Measurements from ENCODE around the gene SLC13A5. TPM values are rescaled to one million over a fixed set of nuclear protein-coding genes. Genes with fewer than 3 reads are reported as not detected.
"Not testable (repeated sequence)": the region's sequence is repeated elsewhere in the genome, so short reads cannot be mapped to it uniquely, and the experiment has no call there.

SLC13A5 gene
- total RNA-seq, 1 donor from 2014 or later = 3.5 TPM

GRCh38 chr17:6660101-6660500 lies 53.1 kb downstream of the SLC13A5 start:
- no peak for ATAC-seq

DNA sequence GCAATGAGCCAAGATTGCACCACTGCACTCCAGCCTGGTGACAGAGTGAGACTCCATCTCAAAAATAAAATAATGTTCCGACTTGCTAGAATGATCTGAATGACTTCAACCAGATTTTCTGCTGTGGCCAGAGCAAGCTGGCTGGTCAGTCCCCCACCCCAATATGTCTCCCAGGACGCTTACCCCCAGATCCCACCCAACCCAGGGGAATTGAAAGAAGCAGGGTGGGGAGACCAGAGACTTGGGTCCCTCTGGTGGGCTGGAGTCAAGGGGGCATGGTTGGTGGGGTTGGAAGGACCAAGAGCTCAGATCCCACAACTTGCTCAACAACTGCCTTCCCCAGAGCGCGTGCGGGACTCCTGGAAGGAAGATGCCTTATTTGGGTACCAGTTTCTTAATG lies 54.8 kb downstream of the SLC13A5 start:
- ATAC-seq = not testable (repeated sequence)

- ATAC-seq = no peak
Observed at GRCh38 chr17:6657633-6658287, 55.4 kb downstream of the SLC13A5 start.

- ATAC-seq = peak; percentile 17
Observed at GRCh38 chr17:6656797-6657632, 56.2 kb downstream of the SLC13A5 start.

GRCh38 chr17:6655732-6656361 lies 57.3 kb downstream of the SLC13A5 start:
- ATAC-seq = not testable (repeated sequence)

DNA sequence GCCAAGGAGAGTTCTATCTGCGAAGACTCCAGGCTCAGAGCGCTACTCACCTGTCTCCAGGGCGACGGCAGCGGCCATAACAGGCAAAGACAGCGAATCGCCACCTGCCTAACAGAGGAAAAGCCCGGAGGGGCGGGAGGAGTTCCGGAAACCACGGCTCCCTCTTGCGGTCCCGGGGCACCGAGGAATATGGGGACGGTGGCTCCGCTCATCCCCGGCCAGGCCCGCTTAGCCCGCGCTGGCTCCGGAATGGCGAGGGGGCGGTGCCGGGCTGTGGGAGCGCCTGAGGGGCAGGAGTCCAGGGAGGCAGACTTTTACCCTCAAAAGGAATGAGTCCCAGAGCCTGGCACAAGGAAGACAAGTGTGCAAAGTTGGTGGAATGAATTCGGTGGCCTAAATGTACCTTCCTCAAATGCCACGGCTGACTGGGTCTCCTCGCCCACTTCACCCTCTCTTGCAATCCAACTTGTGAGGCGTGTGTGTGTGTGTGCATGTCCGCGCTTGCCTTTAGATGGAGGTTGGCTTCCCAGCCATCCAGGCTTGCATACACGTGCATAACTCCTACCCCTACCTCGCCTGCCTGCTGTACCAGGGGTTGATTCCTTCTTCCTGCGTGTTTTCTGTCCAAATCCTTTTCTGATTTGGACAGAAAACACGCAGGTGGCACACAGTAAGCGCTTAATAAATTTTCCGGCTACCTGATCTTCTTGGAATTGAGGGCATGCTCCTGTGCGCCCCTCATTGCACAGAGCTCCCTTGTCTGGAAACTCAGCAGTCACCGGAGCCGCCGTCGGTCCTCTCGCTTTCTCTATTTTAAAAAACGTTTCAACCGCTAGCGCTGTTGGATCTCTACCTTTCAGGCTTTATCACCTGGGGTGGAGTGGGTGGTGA lies 58.1 kb downstream of the SLC13A5 start:
- ATAC-seq = peak; percentile 44

DNA sequence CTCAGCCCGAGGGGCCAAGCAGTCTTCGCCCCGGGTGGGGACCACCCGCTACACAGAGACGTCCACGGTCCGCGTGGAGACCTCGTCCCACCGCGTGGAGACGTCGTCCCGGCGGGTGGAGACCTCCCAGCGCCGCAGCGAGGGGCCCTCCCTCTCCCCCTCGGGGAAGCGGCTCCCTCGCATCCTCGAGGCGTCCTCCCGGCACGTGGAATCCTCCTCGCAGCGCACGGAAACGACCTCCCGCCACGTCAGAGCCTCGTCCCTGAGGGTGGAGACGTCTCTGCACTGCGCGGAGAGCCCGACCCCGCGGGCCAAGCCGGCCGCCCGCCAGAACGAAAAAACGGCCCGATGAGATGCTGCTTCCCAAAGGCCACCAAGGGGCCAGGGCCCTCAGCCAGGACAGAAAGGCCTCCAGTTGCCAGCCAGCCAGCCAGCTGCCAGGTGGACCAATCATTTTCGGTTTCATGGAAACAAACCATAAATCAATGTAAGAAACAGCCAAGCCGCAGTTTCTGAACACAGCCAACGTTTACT lies 61.2 kb downstream of the SLC13A5 start:
- ATAC-seq = peak; percentile 21

- peak; percentile 93 for ATAC-seq
Observed at GRCh38 chr17:6651354-6651918, 61.7 kb downstream of the SLC13A5 start, which contains the start of the genes C17orf100 and MED31. C17orf100 (plus strand) TSS chr17:6651762; CDS start chr17:6651914, 152 bp downstream. MED31 (minus strand) TSS chr17:6651605; CDS start chr17:6651528, 77 bp downstream.

DNA sequence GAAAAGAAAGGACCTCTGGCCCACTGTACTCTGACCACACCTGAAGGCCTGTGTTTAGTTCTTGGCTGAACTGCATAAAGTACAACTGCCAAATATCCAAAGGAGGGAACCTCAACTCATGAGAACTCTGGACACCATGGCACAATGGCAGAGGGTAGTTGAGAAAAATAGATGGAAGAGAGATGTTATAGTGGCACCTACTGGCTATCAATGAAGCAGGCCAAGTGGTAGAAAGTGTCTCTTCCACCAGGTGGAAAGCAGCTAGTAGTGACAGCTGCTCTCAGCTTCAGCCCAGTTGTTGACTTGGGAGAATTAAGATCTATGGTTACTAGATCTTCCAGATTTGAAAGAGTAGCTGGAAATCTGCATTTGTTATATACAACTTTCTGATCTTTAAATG lies 65.0 kb downstream of the SLC13A5 start:
- ATAC-seq = no peak

GRCh38 chr17:6643451-6644125 lies 69.6 kb downstream of the SLC13A5 start:
- ATAC-seq = peak; percentile 34

DNA sequence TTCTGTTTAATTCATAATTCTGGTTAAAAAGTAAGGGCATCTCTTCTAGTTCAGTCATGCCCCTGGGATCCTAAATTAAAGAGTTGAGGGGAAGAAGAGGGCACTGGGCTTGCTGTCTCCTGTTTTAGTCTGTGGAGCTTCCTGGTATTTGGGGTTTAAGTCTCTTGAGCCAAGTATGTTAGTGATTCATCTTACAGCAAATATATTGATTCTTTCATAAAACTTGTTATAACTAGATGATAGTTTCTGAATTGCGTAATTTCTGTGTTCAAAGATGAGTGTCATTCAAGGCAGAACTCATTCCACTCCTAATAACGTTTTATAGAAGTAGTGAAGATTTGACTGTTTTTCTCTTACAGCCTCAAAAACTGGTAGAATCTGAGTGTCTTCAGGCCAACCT lies 70.6 kb downstream of the SLC13A5 start:
- ATAC-seq = peak; percentile 15

- ATAC-seq = no peak
Observed at GRCh38 chr17:6641247-6641863, 71.8 kb downstream of the SLC13A5 start.

DNA sequence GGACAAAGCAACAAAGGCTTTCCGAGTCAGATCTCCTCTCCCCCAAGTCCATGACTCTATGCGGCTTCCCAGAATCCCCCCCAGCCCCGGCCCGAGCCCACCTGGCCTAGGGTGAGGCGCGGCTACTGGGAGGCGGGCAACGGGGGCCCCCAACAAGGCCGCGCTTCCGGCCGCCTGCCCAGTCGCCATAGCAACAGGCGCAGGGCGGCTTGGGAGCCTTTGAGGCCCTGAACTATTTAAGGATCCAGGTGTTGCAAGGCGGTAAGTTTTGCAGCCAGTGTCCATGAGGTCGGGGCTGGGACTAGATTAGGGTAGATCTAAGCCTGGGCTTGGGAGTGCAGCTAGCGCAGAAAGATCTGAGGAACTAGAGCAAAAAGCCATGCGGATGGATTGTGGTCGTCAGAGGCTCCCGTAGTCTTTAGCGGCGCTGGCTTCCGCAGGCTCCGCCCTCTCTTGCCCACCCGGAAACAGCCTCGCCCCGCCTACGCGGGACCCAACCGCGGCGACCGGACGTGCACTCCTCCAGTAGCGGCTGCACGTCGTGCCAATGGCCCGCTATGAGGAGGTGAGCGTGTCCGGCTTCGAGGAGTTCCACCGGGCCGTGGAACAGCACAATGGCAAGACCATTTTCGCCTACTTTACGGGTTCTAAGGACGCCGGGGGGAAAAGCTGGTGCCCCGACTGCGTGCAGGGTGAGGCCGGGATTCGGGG lies 72.5 kb downstream of the SLC13A5 start, which contains the start of the genes KIAA0753 and TXNDC17:
Gene KIAA0753, minus strand, starts transcription at position 176 of the 711 bp plus-strand sequence. CDS start 5,608 bp downstream, outside the sequence.
Gene TXNDC17, plus strand, starts transcription at position 525 of the 711 bp plus-strand sequence. Its CDS starts 23 bp downstream, at position 548.
- ATAC-seq = peak; percentile 75

DNA sequence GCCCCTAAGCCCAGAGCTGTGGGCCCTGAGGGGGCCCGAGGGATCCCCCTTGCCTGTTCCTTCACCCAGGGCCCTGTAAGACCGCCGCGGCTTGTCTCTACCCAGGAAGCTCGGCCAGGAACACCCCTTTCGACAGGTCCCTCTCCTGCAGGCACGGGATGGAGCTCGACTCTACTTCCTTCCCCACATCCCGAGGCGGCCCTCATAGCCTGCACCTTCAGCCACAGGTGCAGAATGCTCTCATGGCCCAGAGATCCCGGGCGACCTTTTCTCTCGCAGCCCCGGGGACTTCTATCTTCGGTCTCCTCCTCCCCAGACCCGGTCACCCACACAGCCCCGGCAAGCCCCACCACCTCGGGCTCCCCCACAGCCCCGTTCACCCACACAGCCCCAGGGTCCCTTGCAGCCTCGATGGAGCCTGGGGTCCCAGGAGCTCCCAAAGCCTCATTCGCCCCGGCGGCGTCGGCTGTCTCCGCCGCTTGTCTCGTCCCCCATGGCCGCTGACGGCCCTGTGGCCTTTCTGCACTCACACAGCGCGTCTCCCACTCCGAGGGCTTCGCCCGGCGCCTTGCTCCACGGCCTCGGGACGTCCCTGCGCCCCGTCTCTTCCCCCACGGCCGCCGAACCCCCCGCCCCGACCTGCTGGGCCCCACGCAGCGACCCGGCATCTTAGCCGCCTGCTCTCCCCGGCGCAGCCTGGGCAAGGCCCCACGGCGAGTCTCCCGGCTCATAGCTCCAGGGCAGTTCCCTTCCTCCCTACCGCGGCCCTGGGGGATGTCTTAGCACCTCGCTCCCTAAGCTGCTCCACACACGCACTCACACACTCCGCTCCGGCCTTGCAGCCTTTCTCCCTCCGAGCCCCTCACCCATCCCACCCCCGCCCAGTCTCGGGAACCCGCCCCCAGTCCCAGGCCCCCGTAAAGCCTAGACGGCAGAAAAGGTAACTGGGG lies 73.3 kb downstream of the SLC13A5 start:
- ATAC-seq = peak; percentile 27

DNA sequence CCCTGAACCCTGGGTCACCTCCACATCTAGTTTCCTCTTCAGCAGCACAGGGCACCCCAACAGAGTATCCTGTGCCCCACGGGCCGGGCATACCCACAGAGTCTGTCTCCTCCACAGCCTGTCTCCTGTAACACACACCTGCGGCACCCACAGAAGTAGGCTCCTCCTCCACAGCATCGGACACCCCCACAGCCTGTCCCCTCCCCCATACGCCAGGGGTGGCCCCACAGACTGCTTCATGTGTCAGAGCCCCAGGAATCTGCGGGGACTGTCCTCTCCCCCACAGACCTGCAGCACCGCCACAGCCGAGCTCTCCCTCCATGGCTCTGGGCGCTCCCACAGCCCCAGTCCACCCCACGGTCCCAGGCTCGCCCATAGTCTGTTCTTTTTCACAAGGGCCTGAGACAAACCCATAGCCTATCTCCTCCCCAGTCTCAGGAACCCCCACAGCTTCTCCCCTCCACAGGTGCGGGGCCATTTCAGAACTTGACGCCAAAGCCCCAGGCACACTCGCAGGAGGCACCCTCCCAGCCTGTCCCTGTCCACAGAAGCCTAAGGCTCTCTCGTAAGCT lies 74.1 kb downstream of the SLC13A5 start:
- ATAC-seq = peak; percentile 22

DNA sequence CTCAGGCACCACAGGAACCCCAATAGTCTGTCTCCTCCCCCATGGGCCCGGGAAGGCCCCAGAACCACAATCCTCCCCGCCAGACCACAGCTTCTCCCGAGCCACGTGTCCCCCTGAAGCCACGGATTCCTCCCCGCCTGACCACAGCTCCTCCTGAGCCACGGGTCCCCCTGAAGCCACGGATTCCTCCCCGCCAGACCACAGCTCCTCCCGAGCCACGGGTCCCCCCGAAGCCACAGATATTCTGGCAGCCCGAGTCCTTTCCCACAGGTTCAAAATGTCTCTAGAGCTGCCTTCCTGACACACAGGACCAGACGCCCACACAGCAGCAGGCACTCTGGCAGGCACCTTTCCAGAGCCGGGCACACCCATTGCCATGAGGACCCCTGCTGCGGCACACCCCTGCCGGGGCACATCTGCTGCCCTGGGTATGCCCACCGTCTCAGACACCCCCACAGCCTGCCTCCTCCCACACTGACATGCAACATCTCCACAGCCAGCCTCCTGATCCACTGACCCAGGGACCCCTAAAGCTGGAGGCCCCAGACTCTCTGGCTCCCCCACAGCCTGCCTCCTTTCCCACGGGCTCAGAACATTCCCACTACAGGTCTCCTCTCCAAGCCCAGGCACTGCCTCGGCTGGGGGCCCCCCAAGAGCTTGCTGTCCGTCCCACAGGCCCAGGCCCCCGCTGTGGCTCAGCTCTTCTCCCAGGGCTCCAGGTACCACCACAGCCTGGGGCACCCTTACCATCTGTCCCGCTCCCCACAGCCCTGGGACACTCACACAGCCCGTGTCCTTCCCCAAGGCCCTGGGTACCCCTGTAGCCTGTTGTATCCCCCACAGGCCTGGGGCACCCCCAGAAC lies 74.9 kb downstream of the SLC13A5 start:
- no peak for ATAC-seq

DNA sequence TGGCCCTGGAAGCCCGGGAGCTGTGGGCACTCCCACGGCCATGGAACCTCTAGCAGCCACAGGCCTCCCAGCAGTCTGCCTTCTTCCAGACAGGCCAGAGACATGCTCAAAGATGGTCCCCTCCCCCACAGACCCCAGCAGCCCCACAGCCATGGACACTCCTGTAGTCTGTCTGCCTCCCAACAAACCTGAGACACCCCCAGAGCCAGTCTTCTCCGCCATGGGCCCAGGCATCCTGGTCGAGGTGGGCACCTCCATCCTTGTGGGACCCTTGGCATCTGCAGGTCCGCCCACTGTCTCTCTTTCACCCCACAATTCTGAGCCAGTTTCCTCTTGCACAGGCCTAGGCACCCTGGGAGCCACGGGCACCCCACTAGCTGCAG lies 75.7 kb downstream of the SLC13A5 start:
- no peak for ATAC-seq
